Endometrial microvascular endothelial cells (primary cell): Measurements from ENCODE around the gene RGS7. TPM values are rescaled to one million over a fixed set of nuclear protein-coding genes. Genes with fewer than 3 reads are reported as not detected.
"Not testable (repeated sequence)": the region's sequence is repeated elsewhere in the genome, so short reads cannot be mapped to it uniquely, and the experiment has no call there.

Experiments used
- in situ Hi-C: cut with HindIII; loops from 2 replicates; pipeline ENCODE4 v1.10.0; 2017; ENCODE audit warnings: low sequenced_read_pairs, low pct_unique_long_range_greater_than_20kb; ENCODE audit errors: inconsistent ontology term
- total RNA-seq: library from RNA; depleted of rRNA; stranded (reverse); fragments of >200 nt; gene quantifications from one replicate; pipeline ENCODE4 v1.2.3, GENCODE V29; 2015; ENCODE audit errors: inconsistent ontology term

The RGS7 gene
- total RNA-seq, 1 donor from 2014 or later, result 0.74 TPM

DNA sequence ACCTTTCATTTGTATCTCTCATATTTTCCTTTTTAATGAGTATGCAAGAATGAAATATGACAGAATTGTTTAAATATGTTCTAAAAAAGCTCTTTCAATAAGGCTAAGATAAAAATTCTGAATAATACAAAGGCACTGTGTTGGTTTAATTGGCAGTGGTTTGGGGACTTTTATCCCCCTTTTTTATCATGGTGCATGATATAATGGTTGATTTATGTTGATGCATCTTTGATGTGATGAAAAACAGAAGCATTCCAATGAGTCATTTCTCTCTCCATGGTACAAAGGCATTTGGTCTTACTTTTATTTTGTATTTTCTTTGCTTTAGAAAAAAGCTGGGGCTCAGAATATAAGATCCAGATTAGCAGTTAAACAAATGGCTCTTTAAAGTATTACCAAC lies 617.9 kb downstream of the RGS7 start:
- in situ Hi-C loops, result no loop called here

DNA sequence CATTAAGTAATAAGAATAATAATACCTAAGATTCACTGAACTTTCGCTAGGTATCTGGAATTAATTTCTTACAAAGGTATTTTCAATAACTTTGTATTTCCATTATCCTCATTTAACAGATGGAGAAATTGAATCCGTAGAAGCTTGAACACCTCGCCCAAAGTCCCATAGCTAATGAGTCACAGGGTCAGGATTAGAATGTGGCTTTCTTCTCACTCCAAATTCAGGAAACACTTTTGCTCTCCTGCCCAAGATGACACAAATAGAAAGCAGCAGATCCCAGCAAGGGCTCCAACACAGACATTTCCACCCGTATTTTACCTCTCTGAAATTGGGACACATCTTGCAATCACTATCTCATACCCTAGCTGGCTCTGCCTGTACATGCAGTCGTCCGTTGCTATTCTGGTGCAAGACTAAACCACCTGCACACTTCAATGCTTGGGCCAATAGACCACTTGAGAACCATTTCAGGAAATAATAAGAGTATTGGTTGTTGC lies 619.2 kb downstream of the RGS7 start:
- in situ Hi-C loops, result no loop called here

DNA sequence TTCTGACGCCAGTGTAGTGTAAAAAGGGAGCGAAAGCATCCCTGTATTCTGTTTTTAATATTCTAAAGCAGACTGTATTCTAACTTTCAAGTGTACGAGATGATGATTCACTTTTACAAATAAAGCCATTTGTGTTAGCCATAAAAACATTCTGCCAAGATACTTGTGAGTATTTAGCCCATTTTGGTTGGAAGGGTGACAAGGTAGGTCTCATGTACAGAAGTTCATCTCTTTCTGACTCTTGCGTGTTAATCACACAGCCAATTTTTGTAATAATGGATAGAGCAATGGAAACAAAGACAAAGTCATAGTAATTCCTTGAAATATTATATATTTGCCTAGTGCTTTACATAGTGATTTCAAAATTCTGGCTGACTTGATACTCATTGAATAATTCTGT lies 619.7 kb downstream of the RGS7 start:
- in situ Hi-C loops, result no loop called here

DNA sequence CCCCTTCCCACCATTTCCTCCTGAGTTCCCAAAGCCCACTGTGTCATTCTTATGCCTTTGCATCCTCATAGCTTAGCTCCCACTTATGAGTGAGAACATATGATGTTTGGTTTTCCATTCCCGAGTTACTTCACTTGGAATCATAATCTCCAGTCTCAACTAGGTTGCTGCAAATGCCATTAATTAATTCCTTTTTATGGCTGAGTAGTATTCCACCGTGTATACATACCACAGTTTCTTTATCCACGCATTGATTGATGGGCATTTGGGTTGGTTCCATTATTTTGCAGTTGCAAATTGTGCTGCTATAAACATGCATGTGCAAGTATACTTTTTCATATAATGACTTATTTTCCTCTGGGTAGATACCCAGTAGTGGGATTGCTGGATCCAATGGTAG lies 622.3 kb downstream of the RGS7 start:
- in situ Hi-C loops, result not testable (repeated sequence)

DNA sequence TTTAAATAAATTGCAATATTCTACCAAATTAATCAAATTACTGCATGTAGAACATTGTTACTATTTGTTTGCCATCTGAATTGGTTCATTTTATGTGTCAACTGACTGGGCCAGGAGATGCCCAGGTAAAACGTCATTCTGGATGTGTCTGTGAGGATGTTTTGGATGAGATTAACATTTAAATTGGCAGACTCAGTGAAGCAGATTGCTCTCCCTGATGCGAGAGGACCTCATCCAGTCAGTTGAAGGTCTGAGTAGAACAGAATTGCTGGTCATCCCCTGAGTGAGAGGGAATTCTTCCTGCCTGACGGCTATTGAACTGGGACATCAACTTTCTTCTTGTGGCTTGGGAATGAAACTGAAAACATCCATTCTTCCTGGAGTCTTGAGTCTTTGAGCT lies 623.0 kb downstream of the RGS7 start:
- in situ Hi-C loops, result no loop called here

DNA sequence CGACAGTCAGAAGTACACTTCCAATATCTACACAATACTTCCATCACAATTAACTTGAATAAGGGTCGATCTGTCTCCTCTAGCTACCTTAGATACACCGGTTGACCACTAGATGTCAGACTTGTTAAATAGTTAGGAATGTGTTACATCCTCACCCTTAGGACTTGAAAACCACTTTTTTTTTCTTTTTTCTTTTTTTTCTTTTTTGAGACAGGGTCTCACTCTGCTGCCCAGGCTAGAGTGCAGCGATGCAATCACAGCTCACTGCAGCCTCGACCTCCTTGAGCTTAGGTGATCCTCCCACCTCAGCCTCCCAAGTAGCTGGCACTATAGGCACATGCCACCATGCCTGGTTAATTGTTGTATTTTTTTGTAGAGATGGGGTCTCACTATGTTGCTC lies 624.6 kb downstream of the RGS7 start:
- in situ Hi-C loops, result no loop called here

Other genes starting within 250 kb of the RGS7 start
- gene FH, start 162.6 kb upstream of the RGS7 start, total RNA-seq, result 118 TPM
- not detected for gene KMO, start 175.2 kb upstream of the RGS7 start, total RNA-seq